Measurements from ENCODE around the gene KIRREL2.

The KIRREL2 gene

DNA sequence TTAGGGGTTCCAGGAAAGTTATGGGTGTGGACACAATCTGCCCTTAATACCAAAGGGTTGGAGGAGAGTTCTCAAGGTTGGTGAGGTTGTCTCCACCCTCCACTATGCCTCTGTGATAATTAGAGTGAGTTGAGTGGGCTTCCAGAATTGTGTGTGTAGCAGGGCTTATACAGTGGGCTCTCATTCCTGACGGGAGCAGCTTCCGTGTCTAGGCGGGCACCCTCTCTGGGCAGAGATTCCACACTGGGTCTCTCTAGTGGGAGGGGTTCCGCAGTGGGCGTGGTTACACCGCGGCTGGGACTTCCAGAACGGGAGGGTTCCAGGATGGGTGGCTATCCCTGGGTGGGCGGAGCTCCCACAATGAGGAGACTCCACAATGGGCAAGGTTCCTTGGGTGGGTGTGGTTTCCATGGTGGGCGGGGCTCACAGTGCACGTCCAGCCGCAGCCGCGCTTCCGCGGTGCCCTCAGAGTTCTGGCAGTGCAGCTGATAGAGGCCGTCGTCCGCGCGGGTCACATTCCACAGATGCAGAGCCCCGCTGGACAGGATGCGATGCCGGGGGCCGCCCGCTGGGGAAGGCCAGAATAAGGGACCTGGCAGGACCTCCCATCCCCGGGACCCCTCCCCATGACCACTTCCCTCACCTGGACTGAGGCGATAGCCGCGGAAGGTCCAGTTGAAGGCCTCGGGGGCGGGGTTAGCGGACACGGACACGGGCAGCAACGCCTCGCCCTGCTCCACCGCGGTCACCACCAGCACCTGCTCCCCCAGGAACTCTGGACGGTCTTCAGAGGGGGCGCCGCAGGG is 12.8 kb upstream of the KIRREL2 start:
- in situ Hi-C loops (cut with MboI; ENCODE audit: low pct_unique_long_range_greater_than_20kb, low sequenced_read_pairs): no loop called here
- no peak for DNase-seq

DNA sequence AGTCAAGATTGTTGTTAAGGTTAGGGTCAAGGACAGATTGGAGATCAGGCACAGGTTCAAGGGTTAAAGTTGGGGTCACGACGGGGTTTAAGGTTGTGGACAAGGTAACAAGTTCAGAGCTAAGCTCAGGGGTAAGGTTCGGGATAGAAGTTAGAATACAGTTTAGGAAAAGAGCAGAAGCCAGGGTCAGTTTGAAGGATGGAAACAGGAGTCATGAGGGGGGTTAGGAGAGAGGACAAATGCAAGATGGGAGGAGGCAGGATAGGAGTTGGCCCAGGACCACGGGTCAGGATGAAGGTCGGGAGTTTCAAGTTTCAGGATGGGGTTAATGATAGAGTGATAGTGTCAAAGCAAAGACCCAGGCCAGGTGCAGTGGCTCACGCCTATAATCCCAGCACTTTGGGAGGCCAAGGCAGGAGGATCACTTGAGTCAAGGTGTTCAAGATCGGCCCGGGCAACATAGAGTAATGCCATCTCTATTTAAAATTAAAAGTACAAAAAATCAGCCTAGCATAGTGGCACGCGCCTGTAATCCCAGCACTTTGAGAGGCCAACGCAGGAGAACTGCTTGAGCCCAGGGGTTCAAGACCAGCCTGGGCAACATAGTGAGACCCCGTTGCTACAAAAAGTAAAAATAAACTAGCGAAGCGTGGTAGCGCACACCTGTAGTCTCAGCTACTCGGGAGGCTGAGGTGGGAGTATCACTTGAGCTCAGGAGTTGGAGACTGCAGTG is 12.1 kb upstream of the KIRREL2 start:
- in situ Hi-C loops (cut with MboI; ENCODE audit: low pct_unique_long_range_greater_than_20kb, low sequenced_read_pairs): no loop called here
- no peak for DNase-seq

DNA sequence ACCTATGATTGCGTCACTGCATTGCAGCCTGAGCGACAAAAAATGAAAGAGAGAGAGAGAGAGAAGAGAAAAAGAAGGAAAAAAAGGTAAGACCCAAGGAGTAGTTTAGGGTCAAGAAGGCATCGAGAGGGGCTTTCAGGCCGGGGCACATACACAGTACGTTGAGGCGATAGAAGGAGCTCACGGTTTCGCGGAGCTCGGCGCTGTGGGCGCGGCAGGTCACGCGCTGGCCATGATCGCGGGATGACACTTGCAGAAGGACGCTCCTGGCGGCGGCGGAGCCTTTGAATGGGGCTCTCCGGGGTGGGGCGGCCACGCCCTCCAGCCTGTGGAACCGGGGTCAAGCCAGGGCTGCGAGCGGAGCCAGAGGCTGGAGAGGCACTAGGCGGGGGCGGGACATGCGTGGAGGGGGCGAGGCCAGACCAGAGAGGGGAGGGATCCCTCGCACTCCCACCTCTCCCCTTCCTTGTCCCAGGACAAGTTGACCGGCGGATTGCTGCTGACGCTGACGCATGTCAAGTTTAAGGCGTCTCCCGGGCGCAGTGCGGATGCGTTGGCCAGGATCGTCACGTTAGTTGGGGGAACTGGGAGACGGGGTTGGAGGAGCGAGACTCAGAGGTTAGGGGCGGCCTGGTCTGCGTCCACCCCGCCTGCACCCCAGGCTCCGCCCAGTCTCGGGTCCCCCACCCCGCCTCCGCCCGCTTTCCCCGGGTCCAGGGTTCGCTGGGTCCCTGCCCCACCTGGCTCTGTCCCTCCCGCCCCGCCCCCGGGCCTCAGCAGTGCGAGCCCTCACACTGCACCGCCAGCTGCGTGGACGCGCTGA is 11.3 kb upstream of the KIRREL2 start:
- DNase-seq: no peak
- in situ Hi-C loops (cut with MboI; ENCODE audit: low pct_unique_long_range_greater_than_20kb, low sequenced_read_pairs): no loop called here

DNA sequence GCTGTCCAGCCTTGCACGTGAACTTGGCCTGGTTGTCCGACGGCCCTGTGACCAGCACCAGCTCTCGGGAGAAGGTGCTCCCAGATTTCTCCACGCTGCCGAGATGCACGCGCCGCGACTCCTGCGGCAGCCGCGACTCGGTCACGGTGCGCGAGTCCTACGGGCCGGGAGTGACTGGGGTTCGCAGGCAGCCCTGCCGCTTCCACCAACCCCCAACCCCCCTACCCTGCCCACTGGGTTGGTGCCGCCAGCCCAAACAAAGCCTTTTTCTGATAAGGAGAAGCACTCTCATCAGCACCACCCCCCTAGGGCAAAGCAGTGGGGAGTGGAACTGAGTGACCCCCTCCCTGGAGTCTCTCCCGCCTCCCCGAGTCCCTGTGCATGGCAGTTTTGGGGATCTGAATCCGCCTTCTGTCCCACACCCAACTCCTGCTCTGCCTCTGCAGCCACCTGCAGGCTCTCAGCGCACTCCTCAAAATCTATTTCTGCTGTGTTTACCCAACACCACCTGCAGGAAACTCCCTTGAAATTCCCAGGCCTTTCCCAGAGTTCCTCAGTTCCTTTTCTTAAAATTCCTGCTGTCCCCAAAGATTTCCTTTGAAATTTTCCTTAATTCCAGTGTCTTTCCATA is 10.6 kb upstream of the KIRREL2 start:
- in situ Hi-C loops (cut with MboI; ENCODE audit: low pct_unique_long_range_greater_than_20kb, low sequenced_read_pairs): no loop called here
- no peak for DNase-seq

DNA sequence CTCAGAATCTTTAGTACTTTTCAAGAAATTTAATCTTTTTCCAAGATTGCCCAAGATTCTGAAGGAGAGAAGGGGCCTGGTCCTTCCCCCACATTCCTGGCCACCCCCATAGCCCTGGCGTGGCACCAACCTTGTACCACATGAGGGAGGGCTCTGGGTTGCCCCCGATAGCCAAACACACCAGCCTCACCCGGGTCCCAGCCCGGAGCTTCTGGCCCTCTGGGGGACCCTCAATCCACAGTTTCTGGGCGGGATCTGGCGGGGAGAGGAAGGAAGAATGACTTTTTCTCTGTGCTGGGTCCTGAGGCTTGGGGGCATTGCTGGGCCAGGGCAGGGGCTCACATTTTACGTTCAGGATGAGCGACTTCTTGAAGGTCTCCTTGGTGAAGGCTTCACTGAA is 8.8 kb upstream of the KIRREL2 start:
- no peak for DNase-seq
- in situ Hi-C loops (cut with MboI; ENCODE audit: low pct_unique_long_range_greater_than_20kb, low sequenced_read_pairs): no loop called here

DNA sequence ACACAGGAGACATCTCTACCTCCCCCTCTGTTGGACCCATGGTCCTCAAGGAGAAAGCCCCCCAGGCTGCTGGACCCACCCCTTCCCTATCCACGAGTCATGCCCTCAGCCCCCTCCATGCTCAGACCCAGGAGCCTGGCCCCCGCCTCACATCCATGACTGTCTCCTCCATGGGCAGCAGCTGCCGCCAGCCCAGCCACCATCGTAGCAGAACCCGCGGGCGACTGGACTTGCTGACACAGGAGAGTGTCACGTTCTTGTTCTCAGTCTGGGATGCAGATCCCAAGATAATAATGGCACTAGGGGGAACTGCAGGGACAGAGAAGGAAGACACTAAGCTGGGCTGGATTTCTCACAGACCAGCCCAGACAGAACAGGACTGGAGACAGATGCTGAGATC is 8.2 kb upstream of the KIRREL2 start:
- in situ Hi-C loops (cut with MboI; ENCODE audit: low pct_unique_long_range_greater_than_20kb, low sequenced_read_pairs): no loop called here
- no peak for DNase-seq

DNA sequence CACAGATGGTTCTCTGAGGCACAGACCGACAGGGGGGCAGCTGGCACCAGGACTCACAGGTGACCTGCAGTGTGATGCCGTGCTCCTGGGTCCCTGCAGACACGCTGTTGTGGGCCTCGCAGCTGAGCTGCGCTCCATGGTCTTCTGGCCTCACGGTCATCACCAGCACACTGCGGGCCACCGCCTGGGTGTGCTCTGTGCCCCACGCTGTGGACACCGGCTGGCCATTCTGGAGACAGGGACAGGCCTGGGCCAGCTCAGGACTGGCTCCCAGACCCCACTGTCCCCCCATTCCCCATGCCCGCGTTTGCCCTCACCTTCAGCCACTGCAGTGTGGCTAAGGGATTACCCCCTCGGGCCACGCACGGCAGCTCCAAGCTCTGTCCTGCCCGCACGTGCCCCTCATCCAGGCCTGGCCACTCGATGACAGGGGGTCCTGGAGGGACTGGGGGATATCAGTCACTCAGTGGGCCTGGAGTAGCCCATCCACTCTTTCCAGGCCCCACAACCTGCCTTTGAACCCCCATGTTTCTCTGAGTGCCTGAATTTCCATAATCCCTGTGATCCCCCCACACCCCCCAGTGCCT is 7.7 kb upstream of the KIRREL2 start:
- in situ Hi-C loops (cut with MboI; ENCODE audit: low pct_unique_long_range_greater_than_20kb, low sequenced_read_pairs): no loop called here
- no peak for DNase-seq

DNA sequence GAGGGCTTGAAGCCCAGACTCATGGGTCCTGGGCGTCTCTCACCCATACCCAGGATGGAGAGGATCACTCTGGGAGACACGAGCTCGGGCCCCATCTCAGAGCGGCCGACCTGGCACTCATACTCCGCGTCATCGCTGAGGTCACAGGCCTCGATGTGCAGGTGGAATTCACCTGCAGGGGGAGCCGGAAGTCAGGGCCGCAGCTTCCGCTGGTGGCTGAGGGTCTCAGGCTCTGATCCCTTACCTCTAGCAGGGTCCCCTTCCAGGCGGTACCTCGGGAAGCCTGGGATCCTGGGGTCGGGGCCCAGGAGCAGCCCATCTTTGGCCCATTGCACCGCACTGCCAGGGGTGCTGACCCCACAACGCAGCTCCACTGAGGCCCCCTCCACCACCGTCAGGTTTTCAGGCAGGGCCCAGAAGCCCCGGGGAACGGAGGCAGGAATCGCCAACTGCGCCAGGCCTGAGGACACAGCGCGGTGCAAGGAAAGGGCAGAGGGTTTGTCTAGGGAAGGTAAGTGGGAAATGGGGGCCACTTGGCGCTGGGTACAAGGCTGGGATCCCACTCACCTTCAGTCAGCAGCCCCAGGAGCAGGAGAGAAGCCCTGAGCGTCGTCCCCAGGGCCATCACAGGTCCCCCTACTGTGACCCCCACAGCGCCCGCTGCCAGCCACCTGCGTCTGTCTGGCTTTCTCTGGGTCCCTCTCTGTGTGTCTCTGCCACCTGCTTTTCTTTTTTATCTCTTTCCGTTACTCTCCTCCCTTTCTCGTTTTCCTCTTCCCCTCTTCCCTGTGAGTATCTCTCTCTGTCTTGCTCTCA is 5.3 kb upstream of the KIRREL2 start:
- no peak for DNase-seq
- in situ Hi-C loops (cut with MboI; ENCODE audit: low pct_unique_long_range_greater_than_20kb, low sequenced_read_pairs): no loop called here

DNA sequence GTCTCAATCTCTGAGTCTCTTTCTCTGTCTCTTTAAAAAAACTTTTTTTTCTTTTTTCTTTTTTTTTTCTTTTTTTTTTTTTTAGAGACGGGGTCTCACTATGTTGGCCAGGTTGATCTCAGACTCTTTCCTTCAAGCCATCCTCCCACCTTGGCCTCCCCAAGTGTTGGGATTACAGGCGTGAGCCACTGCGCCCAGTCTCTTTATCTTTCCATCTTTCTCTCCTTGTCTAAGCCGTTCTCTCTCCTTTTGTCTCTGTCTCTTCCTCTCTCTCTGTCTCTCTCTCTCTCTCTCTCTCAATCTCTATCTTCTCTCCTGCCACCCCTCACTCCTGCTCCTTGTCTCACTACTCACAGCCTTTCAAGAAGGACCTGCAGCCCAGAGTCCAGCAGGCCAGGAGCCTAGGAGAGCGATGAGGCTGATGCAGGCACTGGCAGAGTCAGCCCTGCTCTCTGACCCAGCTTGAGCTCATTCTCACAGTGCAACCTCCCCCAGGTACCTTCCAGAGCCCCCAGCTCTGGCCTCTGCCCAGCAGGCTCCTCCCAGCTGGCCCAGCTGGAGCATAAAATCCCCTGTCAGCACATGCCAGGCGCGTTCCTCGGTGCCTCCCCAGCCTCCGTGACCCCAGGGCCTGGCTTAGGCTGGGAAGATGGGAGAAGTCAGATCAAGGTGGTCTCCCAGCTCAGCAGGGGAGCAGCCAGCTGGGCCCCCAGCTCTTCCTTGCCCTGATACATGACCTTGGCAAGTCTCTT is 4.5 kb upstream of the KIRREL2 start, which contains the start of gene NPHS1:
Gene NPHS1 (minus strand): TSS at position 476 of the 752 bp plus-strand sequence. CDS start 667 bp downstream, outside the sequence.
- no peak for DNase-seq
- in situ Hi-C loops (cut with MboI; ENCODE audit: low pct_unique_long_range_greater_than_20kb, low sequenced_read_pairs): no loop called here

DNA sequence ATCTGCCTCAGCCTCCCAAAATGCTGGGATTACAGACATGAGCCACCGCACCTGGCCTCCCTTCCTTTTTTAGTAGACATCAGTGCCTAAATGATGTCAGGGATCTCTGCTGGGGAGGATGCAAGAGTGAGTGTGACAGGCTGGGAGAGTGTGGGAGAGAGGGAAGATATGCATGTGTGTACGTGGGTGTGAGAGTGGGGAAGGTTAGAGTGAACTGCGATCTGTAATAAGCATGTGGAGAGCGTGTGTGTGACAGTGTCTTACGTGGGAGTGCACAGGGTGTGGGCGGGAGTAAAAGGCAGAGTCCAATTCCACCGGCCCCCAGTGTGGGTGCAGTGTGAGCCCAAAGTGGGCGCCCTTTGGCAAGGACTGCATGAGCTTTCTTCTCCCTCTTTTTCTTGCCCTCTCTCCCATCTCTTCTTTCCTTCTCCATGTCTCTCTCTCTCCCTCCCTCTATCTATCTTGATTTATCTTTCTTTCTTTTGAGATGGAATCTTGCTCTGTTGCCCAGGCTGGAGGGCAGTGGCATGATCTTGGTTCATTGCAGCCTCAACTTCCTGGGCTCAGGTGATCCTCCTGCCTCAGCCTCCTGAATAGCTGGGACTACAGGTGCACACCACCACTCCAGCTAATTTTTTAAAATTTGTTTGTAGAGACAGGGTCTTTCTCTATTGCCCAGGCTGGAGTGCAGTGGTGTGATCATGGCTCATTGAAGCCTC is 3.5 kb upstream of the KIRREL2 start:
- in situ Hi-C loops (cut with MboI; ENCODE audit: low pct_unique_long_range_greater_than_20kb, low sequenced_read_pairs): no loop called here
- no peak for DNase-seq

DNA sequence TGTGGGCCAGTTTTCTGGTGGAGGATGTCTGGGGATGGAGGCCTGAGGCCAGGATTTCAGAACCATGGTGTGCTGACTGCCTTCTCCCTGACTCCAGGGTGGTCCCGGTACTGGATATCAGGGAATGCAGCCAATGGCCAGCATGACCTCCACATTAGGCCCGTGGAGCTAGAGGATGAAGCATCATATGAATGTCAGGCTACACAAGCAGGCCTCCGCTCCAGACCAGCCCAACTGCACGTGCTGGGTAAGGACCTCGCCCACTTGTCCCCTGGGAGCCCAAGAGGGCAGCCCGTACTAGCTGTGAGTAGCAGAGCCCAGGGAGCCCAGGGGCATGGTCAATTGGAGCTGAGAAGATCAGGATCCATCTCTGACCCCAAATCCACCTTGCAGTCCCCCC is 1.6 kb downstream of the KIRREL2 start:
- in situ Hi-C loops (cut with MboI; ENCODE audit: low pct_unique_long_range_greater_than_20kb, low sequenced_read_pairs): no loop called here
- no peak for DNase-seq

DNA sequence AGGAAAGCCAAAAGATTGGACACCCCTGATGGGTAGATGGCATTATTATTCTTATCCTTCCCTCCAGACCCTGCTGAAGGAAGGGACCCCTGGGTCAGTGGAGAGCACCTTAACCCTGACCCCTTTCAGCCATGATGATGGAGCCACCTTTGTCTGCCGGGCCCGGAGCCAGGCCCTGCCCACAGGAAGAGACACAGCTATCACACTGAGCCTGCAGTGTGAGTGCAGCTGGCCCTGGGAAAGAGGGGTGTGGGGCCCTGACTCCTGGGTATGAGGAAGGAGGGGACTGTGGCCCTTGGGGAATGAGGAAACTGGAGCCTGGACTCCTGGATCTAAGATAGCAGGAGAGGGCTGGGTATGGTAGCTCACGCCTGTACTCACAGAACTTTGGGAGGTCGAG is 2.7 kb downstream of the KIRREL2 start:
- no peak for DNase-seq
- in situ Hi-C loops (cut with MboI; ENCODE audit: low pct_unique_long_range_greater_than_20kb, low sequenced_read_pairs): no loop called here

DNA sequence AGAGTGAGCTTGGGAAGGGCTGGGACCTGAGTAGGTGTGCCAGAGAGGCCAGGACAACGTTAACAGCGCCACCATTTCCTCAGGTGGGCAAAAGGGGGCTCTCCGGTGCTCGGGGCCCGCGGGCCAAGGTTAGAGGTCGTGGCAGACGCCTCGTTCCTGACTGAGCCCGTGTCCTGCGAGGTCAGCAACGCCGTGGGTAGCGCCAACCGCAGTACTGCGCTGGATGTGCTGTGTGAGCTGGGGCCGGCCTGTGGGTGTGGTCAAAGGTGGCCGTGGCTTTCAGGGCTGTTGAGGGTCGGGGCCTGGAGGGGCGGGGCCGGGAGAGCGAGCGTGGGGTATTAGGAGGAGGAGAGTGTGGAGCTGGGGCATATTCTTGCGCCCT is 3.7 kb downstream of the KIRREL2 start:
- in situ Hi-C loops (cut with MboI; ENCODE audit: low pct_unique_long_range_greater_than_20kb, low sequenced_read_pairs): no loop called here
- no peak for DNase-seq

DNA sequence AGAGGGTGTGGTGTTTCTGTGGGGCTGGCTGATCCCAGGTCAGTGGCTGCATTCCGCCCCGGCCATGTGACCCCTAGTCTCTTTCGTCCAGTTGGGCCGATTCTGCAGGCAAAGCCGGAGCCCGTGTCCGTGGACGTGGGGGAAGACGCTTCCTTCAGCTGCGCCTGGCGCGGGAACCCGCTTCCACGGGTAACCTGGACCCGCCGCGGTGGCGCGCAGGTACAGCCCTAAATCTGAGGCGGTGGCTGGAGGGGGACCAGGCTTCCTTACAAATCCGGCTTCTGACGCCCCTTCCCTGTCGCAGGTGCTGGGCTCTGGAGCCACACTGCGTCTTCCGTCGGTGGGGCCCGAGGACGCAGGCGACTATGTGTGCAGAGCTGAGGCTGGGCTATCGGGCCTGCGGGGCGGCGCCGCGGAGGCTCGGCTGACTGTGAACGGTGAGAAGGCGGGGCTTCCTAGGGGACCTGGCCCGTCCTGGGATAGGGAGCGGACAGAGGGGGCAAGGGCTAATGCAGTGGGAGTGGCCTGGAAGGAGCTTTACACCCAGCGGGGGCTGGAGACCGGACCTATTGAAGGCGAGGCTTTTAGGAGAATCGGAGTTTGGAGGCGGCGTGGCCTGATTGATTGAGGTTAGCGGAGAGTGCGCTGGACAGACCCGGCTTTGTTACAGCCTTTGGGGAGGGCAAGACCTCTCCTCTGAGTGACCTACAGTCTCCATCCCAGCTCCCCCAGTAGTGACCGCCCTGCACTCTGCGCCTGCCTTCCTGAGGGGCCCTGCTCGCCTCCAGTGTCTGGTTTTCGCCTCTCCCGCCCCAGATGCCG is 4.3 kb downstream of the KIRREL2 start:
- in situ Hi-C loops (cut with MboI; ENCODE audit: low pct_unique_long_range_greater_than_20kb, low sequenced_read_pairs): no loop called here
- DNase-seq: no peak

DNA sequence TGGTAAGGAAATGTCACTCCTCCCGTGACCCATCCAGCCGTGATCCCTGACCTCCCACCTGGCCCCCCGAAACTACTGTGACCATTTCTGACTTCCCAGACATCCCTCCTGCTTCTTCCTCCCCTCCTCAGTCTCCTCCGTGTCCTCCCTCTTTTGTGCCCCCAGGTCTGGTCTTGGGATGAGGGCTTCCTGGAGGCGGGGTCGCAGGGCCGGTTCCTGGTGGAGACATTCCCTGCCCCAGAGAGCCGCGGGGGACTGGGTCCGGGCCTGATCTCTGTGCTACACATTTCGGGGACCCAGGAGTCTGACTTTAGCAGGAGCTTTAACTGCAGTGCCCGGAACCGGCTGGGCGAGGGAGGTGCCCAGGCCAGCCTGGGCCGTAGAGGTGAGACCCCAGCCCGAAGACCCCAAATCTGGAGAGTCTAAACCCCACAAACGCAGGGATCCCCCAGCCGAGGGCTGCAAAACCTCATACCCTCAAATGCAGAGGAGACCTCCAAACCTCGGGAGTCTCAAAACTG is 5.0 kb downstream of the KIRREL2 start:
- in situ Hi-C loops (cut with MboI; ENCODE audit: low pct_unique_long_range_greater_than_20kb, low sequenced_read_pairs): no loop called here
- no peak for DNase-seq

DNA sequence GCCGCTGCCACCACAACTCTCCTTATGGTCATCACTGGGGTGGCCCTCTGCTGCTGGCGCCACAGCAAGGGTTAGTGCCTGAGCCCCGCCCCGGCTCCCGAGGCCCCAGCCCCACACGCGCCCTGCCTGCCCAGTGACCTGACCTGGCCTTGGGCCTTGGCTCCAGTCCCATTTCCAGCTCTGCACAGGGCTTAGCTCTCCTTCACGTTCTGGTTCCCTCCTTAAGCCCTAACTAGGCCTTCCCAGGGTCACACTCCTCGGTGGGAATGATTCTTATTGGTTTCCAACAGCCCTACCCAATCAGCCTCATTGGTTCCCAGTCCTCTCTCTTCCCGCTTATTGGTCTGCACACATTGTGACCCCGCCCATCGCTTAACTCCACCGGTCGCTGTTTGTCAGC is 5.8 kb downstream of the KIRREL2 start:
- in situ Hi-C loops (cut with MboI; ENCODE audit: low pct_unique_long_range_greater_than_20kb, low sequenced_read_pairs): no loop called here
- DNase-seq: no peak
